OCI-LY3 (cell line): ENCODE results near the gene LRIT3.
A peak's percentile ranks its signal among the peaks of the same experiment; 100 is the strongest.

Source experiments
- H2AFZ ChIP-seq: fragments of 200-600, 300-600 bp; shearing (Covaris generic); 2 replicates; pipeline ENCODE4 v1.6.0; 2014; ENCODE audit warnings: antibody characterized with exemption, low read depth, low read length
- H3K27ac ChIP-seq: fragments of 200-600, 300-600 bp; sonication (generic); 2 replicates; pipeline ENCODE4 v1.5.1; 2014; ENCODE audit warnings: mild to moderate bottlenecking, low read length, moderate library complexity, mixed read lengths
- H3K27me3 ChIP-seq: fragments of 200-600, 300-600 bp; sonication (generic); 2 replicates; pipeline ENCODE4 v1.6.1; 2014; ENCODE audit warnings: low read depth, low read length, mixed read lengths
- H3K36me3 ChIP-seq: fragments of 200-600, 300-600 bp; sonication (generic); replicated peaks from 2 replicates; pipeline ENCODE3; 2014; ENCODE audit warnings: low read depth, low read length, mixed read lengths
- H3K4me1 ChIP-seq: fragments of 300-600, 200-600 bp; sonication (generic); 2 replicates; pipeline ENCODE4 v1.6.1; 2014; ENCODE audit warnings: low read length, mixed read lengths
- H3K4me2 ChIP-seq: fragments of 200-600, 300-600 bp; sonication (generic); 2 replicates; pipeline ENCODE4 v1.6.1; 2014; ENCODE audit warnings: low read length, mixed read lengths
- H3K4me3 ChIP-seq: fragments of 300-600, 200-600 bp; sonication (generic); 2 replicates; pipeline ENCODE4 v1.5.1; 2014; ENCODE audit warnings: antibody characterized with exemption, mild to moderate bottlenecking, low read length, moderate library complexity
- H3K79me2 ChIP-seq: fragments of 300-600, 200-600 bp; shearing (Covaris generic); 2 replicates; pipeline ENCODE4 v1.6.1; 2014; ENCODE audit warnings: mild to moderate bottlenecking, low read length, mixed read lengths
- H3K9ac ChIP-seq: fragments of 300-600, 200-600 bp; shearing (Covaris generic); 2 replicates; pipeline ENCODE4 v1.6.0; 2014; ENCODE audit warnings: mild to moderate bottlenecking, low read length, moderate library complexity
- H3K9me3 ChIP-seq: fragments of 200-600, 300-600 bp; shearing (Covaris generic); 2 replicates; pipeline ENCODE4 v1.6.1; 2014; ENCODE audit warnings: low read length, mixed read lengths; ENCODE audit not compliant: insufficient read depth
- H4K20me1 ChIP-seq: fragments of 200-600, 300-600 bp; sonication (generic); 2 replicates; pipeline ENCODE4 v1.6.1; 2016; ENCODE audit warnings: low read length, mixed read lengths; ENCODE audit not compliant: insufficient read depth
- CTCF ChIP-seq: fragments of 200-600, 300-600 bp; sonication (generic); IDR thresholded peaks from 2 replicates; pipeline ENCODE4 v1.5.1; 2014; ENCODE audit warnings: antibody characterized with exemption, low read length, low read depth
- EZH2phosphoT487 ChIP-seq: fragments of 200-600 bp; shearing (Covaris generic); IDR thresholded peaks from 2 replicates; pipeline ENCODE4 v1.6.1; 2018; ENCODE audit warnings: antibody characterized with exemption, mixed run types, low read depth

Gene LRIT3

DNA sequence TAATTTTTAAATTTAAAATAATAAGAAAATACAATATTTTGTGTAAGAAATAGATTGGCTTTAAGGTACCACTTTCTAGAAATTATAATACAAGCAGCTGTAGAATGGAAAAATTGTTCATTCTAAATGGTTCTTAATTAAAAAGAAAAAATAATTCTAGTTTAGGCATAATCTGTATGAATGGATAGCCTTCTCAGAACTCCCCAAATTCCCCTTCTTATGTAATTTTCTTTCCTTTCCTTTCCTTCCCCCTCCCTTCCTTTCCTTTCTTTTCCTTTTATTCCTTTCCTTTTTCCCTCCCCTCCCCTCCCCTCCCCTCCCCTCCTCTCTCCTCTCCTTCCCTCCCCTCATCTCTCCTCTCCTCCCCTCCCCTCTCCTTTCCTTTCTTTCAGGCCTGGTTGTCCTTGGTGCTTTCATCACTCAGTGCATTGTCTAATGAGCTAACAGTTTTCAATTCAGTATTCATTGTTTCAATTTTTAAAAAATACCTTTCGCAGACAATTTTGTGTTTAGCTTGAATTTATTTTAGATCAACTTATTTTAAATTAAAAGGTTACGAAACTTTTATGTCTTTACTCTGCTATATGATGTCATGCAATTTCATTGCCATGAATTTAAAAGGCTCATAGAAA, 28.8 kb downstream of the LRIT3 start:
- no peak overlapping the region for H3K9ac ChIP-seq
- TF ChIP-seq CTCF (no peak), EZH2phosphoT487 (no peak)
- H3K27ac ChIP-seq = 0 out of 2 replicates have a peak overlapping the region, but pooled peaks have one; percentile 21
- peak overlapping the region; percentile 64 for H3K4me3 ChIP-seq
- H3K36me3 ChIP-seq = no peaks in the 10 kb centered on the region
- H3K9me3 ChIP-seq = no peaks in the 10 kb centered on the region
- no peaks in the 10 kb centered on the region for H4K20me1 ChIP-seq
- H3K4me2 ChIP-seq = peak overlapping the region; percentile 71
- H3K27me3 ChIP-seq = no peaks in the 10 kb centered on the region
- no peaks in the 10 kb centered on the region for H3K79me2 ChIP-seq
- H3K4me1 ChIP-seq = peaks cover 16% of the 10 kb centered on the region
- H2AFZ ChIP-seq = no peak overlapping the region

GRCh38 chr4:109877400-109877799, 29.5 kb downstream of the LRIT3 start:
- H3K9ac ChIP-seq = peak overlapping the region; percentile 31; the same call in 1 of the 2 replicates
- peak overlapping the region; percentile 25 for H3K27ac ChIP-seq
- no peaks in the 10 kb centered on the region for H3K27me3 ChIP-seq
- H3K4me3 ChIP-seq = peak overlapping the region; percentile 64
- no peaks in the 10 kb centered on the region for H3K36me3 ChIP-seq
- H4K20me1 ChIP-seq = no peaks in the 10 kb centered on the region
- H2AFZ ChIP-seq = no peak overlapping the region
- peak overlapping the region; percentile 71 for H3K4me2 ChIP-seq
- TF ChIP-seq EZH2phosphoT487 (no peak), CTCF (no peak)
- H3K79me2 ChIP-seq = no peaks in the 10 kb centered on the region
- peaks cover 16% of the 10 kb centered on the region for H3K4me1 ChIP-seq
- no peaks in the 10 kb centered on the region for H3K9me3 ChIP-seq

DNA sequence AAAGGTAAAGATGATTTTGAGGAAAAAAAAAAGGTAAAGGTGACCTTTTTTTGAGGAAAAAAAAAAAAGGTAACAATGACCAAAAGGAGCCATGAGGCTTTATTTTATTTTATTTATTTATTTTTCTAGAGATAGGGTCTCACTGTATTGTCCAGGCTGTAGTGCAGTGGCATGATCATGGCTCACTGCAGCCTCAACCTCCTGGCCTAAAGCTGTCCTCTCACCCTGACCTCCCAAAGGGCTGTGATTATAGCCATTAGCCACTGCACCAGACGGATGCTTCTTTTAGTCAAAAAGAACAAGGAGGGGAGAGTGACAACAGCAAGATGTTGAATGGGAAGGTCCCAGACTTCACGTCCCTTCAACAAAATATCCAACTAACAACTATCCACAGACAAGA, 30.4 kb downstream of the LRIT3 start:
- Histone ChIP-seq H4K20me1 (no peaks in the 10 kb centered on the region), H3K27ac (no peak overlapping the region), H3K9me3 (no peaks in the 10 kb centered on the region), H3K9ac (no peak overlapping the region), H3K79me2 (no peaks in the 10 kb centered on the region), H3K4me2 (no peak overlapping the region), H3K4me3 (no peak overlapping the region), H3K27me3 (no peaks in the 10 kb centered on the region), H3K36me3 (no peaks in the 10 kb centered on the region), H2AFZ (no peak overlapping the region), H3K4me1 (peaks cover 16% of the 10 kb centered on the region)
- TF ChIP-seq EZH2phosphoT487 (no peak), CTCF (no peak)

GRCh38 chr4:109879081-109879480, 31.2 kb downstream of the LRIT3 start:
- Histone ChIP-seq H3K36me3 (no peaks in the 10 kb centered on the region), H3K79me2 (no peaks in the 10 kb centered on the region), H3K4me2 (no peak overlapping the region), H3K27ac (no peak overlapping the region), H2AFZ (no peak overlapping the region), H3K27me3 (no peaks in the 10 kb centered on the region), H4K20me1 (no peaks in the 10 kb centered on the region), H3K4me3 (no peak overlapping the region), H3K9me3 (no peaks in the 10 kb centered on the region), H3K9ac (no peak overlapping the region), H3K4me1 (peaks cover 16% of the 10 kb centered on the region)
- TF ChIP-seq CTCF = no peak
- TF ChIP-seq EZH2phosphoT487 = no peak
